Astrocyte (in vitro differentiated cells and primary cell): ENCODE measurements around the gene BRINP1. TPM values are rescaled to one million over a fixed set of nuclear protein-coding genes. Genes with fewer than 3 reads are reported as not detected.

Source experiments
- DNase-seq: peaks from one replicate; pipeline ENCODE4 v3.0.0-alpha.2; 2010; ENCODE audit warnings: low read depth
- FAIRE-seq: peaks from 2 replicates; lab custom pipeline; 2011; peaks lifted over from hg19 to GRCh38; lab: Jason Lieb, UNC
- H2AFZ ChIP-seq: 2 replicates; pipeline ENCODE4 v1.6.0; 2012; ENCODE audit warnings: low read depth, low read length, inconsistent platforms
- H3K27ac ChIP-seq: 2 replicates; pipeline ENCODE4 v1.5.1; 2011; ENCODE audit warnings: low read depth, low read length, inconsistent platforms
- H3K27me3 ChIP-seq: 2 replicates; pipeline ENCODE4 v1.6.0; 2011; ENCODE audit warnings: low read length, inconsistent platforms; ENCODE audit not compliant: insufficient read depth
- H3K36me3 ChIP-seq: 2 replicates; pipeline ENCODE4 v1.5.1; 2011; ENCODE audit warnings: low read length, inconsistent platforms; ENCODE audit not compliant: insufficient read depth
- H3K4me1 ChIP-seq: 2 replicates; pipeline ENCODE4 v1.5.1; 2011; ENCODE audit warnings: low read length, inconsistent platforms; ENCODE audit not compliant: insufficient read depth
- H3K4me2 ChIP-seq: 2 replicates; pipeline ENCODE4 v1.6.0; 2012; ENCODE audit warnings: low read length, inconsistent platforms
- H3K4me3 ChIP-seq: 2 replicates; pipeline ENCODE4 v1.5.1; 2011; ENCODE audit warnings: low read depth, mild to moderate bottlenecking, low read length, inconsistent platforms; ENCODE audit not compliant: insufficient read depth
- H3K79me2 ChIP-seq: 2 replicates; pipeline ENCODE4 v1.6.0; 2012; ENCODE audit warnings: mild to moderate bottlenecking, low read length, inconsistent platforms; ENCODE audit not compliant: insufficient read depth
- H3K9ac ChIP-seq: 2 replicates; pipeline ENCODE4 v1.6.0; 2012; ENCODE audit warnings: mild to moderate bottlenecking, low read length, inconsistent platforms
- H3K9me3 ChIP-seq: 2 replicates; pipeline ENCODE4 v1.5.1; 2012; ENCODE audit warnings: low read depth, mild to moderate bottlenecking, low read length, inconsistent platforms; ENCODE audit not compliant: insufficient read depth
- H4K20me1 ChIP-seq: 2 replicates; pipeline ENCODE4 v1.6.0; 2012; ENCODE audit warnings: low read length, inconsistent platforms; ENCODE audit not compliant: insufficient read depth
- H3K27ac Mint-ChIP-seq: one replicate; pipeline ENCODE4 v1.8.0; 2021; ENCODE audit warnings: mild to moderate bottlenecking, mixed read lengths; ENCODE audit not compliant: unreplicated experiment
- H3K27me3 Mint-ChIP-seq: one replicate; pipeline ENCODE4 v1.8.0; 2021; ENCODE audit warnings: low read depth, mixed read lengths; ENCODE audit not compliant: unreplicated experiment
- H3K36me3 Mint-ChIP-seq: one replicate; pipeline ENCODE4 v1.8.0; 2021; ENCODE audit warnings: low read depth, mixed read lengths; ENCODE audit not compliant: unreplicated experiment
- H3K4me1 Mint-ChIP-seq: one replicate; pipeline ENCODE4 v1.8.0; 2021; ENCODE audit warnings: low read depth, mixed read lengths; ENCODE audit not compliant: unreplicated experiment
- H3K4me3 Mint-ChIP-seq: one replicate; pipeline ENCODE4 v1.8.0; 2021; ENCODE audit warnings: mild to moderate bottlenecking, moderate library complexity, mixed read lengths; ENCODE audit not compliant: unreplicated experiment
- H3K9me3 Mint-ChIP-seq: one replicate; pipeline ENCODE4 v1.8.0; 2021; ENCODE audit warnings: mild to moderate bottlenecking, mixed read lengths; ENCODE audit not compliant: unreplicated experiment
- CTCF ChIP-seq: IDR thresholded peaks from 2 replicates; pipeline ENCODE4 v1.5.1; 2011; ENCODE audit warnings: low read depth, mild to moderate bottlenecking, inconsistent platforms, low read length, moderate library complexity; ENCODE audit not compliant: insufficient read depth
- EZH2 ChIP-seq: IDR thresholded peaks from 2 replicates; pipeline ENCODE4 v1.6.1; 2012; ENCODE audit warnings: mild to moderate bottlenecking, low read length, inconsistent platforms; ENCODE audit not compliant: insufficient read depth
- total RNA-seq: library from RNA; stranded (reverse); gene quantifications from 2 replicates; pipeline ENCODE4 v1.2.1, GENCODE V29; 2021

Gene BRINP1
- total RNA-seq, 1 donor from 2014 or later = 2.2 TPM

GRCh38 chr9:119332522-119332921, 36.7 kb downstream of the BRINP1 start:
- no peak for DNase-seq
- Mint-ChIP-seq H3K27ac (no peak overlapping the region), H3K27me3 (no peaks in the 10 kb centered on the region), H3K36me3 (no peaks in the 10 kb centered on the region), H3K4me1 (peaks cover 4% of the 10 kb centered on the region), H3K4me3 (no peak overlapping the region), H3K9me3 (peaks cover 9% of the 10 kb centered on the region)
- H3K27me3 ChIP-seq = no peaks in the 10 kb centered on the region
- H3K4me3 ChIP-seq = no peak overlapping the region
- no peak overlapping the region for H3K27ac ChIP-seq
- no peak overlapping the region for H3K9ac ChIP-seq
- no peaks in the 10 kb centered on the region for H3K79me2 ChIP-seq
- no peak for TF ChIP-seq EZH2
- TF ChIP-seq CTCF = no peak
- FAIRE-seq = no peak
- H3K36me3 ChIP-seq = no peaks in the 10 kb centered on the region
- H4K20me1 ChIP-seq = no peaks in the 10 kb centered on the region
- peaks cover 7% of the 10 kb centered on the region for H3K9me3 ChIP-seq
- H3K4me2 ChIP-seq = no peak overlapping the region
- no peak overlapping the region for H2AFZ ChIP-seq
- no peaks in the 10 kb centered on the region for H3K4me1 ChIP-seq

- no peak overlapping the region for H3K9ac ChIP-seq
- Mint-ChIP-seq H3K36me3 (no peaks in the 10 kb centered on the region), H3K4me3 (no peak overlapping the region), H3K27me3 (peaks cover 3% of the 10 kb centered on the region), H3K9me3 (no peaks in the 10 kb centered on the region), H3K27ac (no peak overlapping the region), H3K4me1 (peaks cover 15% of the 10 kb centered on the region)
- no peaks in the 10 kb centered on the region for H3K4me1 ChIP-seq
- H3K27ac ChIP-seq = no peak overlapping the region
- H4K20me1 ChIP-seq = no peaks in the 10 kb centered on the region
- no peak for FAIRE-seq
- H3K27me3 ChIP-seq = no peaks in the 10 kb centered on the region
- H3K9me3 ChIP-seq = no peaks in the 10 kb centered on the region
- H3K79me2 ChIP-seq = no peaks in the 10 kb centered on the region
- H3K4me2 ChIP-seq = no peak overlapping the region
- H2AFZ ChIP-seq = no peak overlapping the region
- no peak overlapping the region for H3K4me3 ChIP-seq
- peak; percentile 6 for DNase-seq
- no peaks in the 10 kb centered on the region for H3K36me3 ChIP-seq
- TF ChIP-seq EZH2 (no peak), CTCF (no peak)
Measured at GRCh38 chr9:119322184-119322583, 47.1 kb downstream of the BRINP1 start.

GRCh38 chr9:119318371-119318770, 50.9 kb downstream of the BRINP1 start:
- TF ChIP-seq EZH2 = no peak
- H3K27me3 Mint-ChIP-seq = peaks cover 3% of the 10 kb centered on the region
- H3K27ac ChIP-seq = no peak overlapping the region
- H3K4me2 ChIP-seq = no peak overlapping the region
- no peaks in the 10 kb centered on the region for H3K36me3 Mint-ChIP-seq
- DNase-seq (no peak), FAIRE-seq (no peak)
- no peak overlapping the region for H3K9ac ChIP-seq
- H3K27me3 ChIP-seq = no peaks in the 10 kb centered on the region
- H3K4me1 ChIP-seq = no peaks in the 10 kb centered on the region
- H3K4me3 ChIP-seq = no peak overlapping the region
- H3K36me3 ChIP-seq = no peaks in the 10 kb centered on the region
- no peaks in the 10 kb centered on the region for H3K79me2 ChIP-seq
- H3K27ac Mint-ChIP-seq = no peak overlapping the region
- H3K9me3 ChIP-seq = no peaks in the 10 kb centered on the region
- no peaks in the 10 kb centered on the region for H3K9me3 Mint-ChIP-seq
- peaks cover 15% of the 10 kb centered on the region for H3K4me1 Mint-ChIP-seq
- no peak overlapping the region for H3K4me3 Mint-ChIP-seq
- H4K20me1 ChIP-seq = no peaks in the 10 kb centered on the region
- no peak overlapping the region for H2AFZ ChIP-seq
